OCI-LY7 (cell line): ENCODE results near the gene DDX25. TPM values are rescaled to one million over a fixed set of nuclear protein-coding genes. Genes with fewer than 3 reads are reported as not detected.

Experiments
- BruUV-seq: library from RNA; stranded (reverse); fragments of 400-500 nt; replicated peaks from 2 replicates; lab custom pipeline; 2021; lab: Mats Ljungman, UMichigan
- CTCF ChIA-PET: fragments of 300-600 bp; sonication (Branson Sonifier 250); formaldehyde crosslinking; loops from one replicate; lab custom pipeline; 2022; ENCODE audit warnings: antibody characterized with exemption; ENCODE audit not compliant: unreplicated experiment; lab: Charles Lee
- POLR2A ChIA-PET: fragments of 300-600 bp; sonication (Branson Sonifier 250); formaldehyde crosslinking; loops from one replicate; lab custom pipeline; 2022; ENCODE audit warnings: antibody characterized with exemption; lab: Charles Lee
- DNase-seq: peaks from one replicate; pipeline ENCODE4 v3.0.0-alpha.2; 2015; ENCODE audit warnings: low spot score
- H2AFZ ChIP-seq: fragments of 200-600 bp; sonication (generic), shearing (Covaris generic); 2 replicates; pipeline ENCODE4 v1.6.1; 2014; ENCODE audit warnings: mild to moderate bottlenecking, antibody characterized with exemption, low read length, moderate library complexity
- H3K27ac ChIP-seq: fragments of 200-600 bp; sonication (generic); 2 replicates; pipeline ENCODE4 v1.5.1; 2014; ENCODE audit warnings: mixed run types, low read depth, mild to moderate bottlenecking, moderate library complexity, low read length, inconsistent platforms; ENCODE audit not compliant: poor library complexity, severe bottlenecking
- H3K36me3 ChIP-seq: fragments of 200-600 bp; sonication (generic); 2 replicates; pipeline ENCODE4 v1.6.1; 2014; ENCODE audit warnings: mild to moderate bottlenecking, antibody characterized with exemption, low read length, moderate library complexity, mixed read lengths; ENCODE audit not compliant: insufficient read depth
- H3K4me1 ChIP-seq: fragments of 200-600 bp; sonication (generic); 2 replicates; pipeline ENCODE4 v1.5.1; 2014; ENCODE audit warnings: mild to moderate bottlenecking, low read length; ENCODE audit not compliant: insufficient read depth, poor library complexity, severe bottlenecking
- H3K4me2 ChIP-seq: fragments of 200-600 bp; sonication (generic); 2 replicates; pipeline ENCODE4 v1.6.1; 2014; ENCODE audit warnings: mild to moderate bottlenecking, low read length
- H3K4me3 ChIP-seq: fragments of 200-600 bp; sonication (generic); 2 replicates; pipeline ENCODE4 v1.5.1; 2014; ENCODE audit warnings: mild to moderate bottlenecking, low read depth, low read length; ENCODE audit not compliant: poor library complexity, severe bottlenecking
- H3K79me2 ChIP-seq: fragments of 200-600 bp; sonication (generic); 2 replicates; pipeline ENCODE4 v1.6.1; 2016; ENCODE audit warnings: low read depth, mild to moderate bottlenecking, low read length, moderate library complexity, mixed read lengths; ENCODE audit not compliant: insufficient read depth
- H3K9me2 ChIP-seq: fragments of 200-600 bp; sonication (generic); 2 replicates; pipeline ENCODE4 v1.6.1; 2016; ENCODE audit warnings: mild to moderate bottlenecking, low read length, mixed read lengths; ENCODE audit not compliant: insufficient read depth
- H3K9me3 ChIP-seq: fragments of 200-600 bp; sonication (generic); 2 replicates; pipeline ENCODE4 v1.6.1; 2014; ENCODE audit warnings: mild to moderate bottlenecking, mixed run types, low read length, mixed read lengths
- H4K20me1 ChIP-seq: fragments of 200-600 bp; sonication (generic); 2 replicates; pipeline ENCODE4 v1.6.1; 2014; ENCODE audit warnings: mild to moderate bottlenecking, antibody characterized with exemption, low read length, moderate library complexity, mixed read lengths; ENCODE audit not compliant: insufficient read depth
- EZH2phosphoT487 ChIP-seq: fragments of 200-600 bp; sonication (generic); IDR thresholded peaks from 2 replicates; pipeline ENCODE4 v1.6.1; 2018; ENCODE audit warnings: low read depth, borderline replicate concordance, mild to moderate bottlenecking, mixed run types, antibody characterized with exemption, low read length, moderate library complexity, mixed read lengths
- intact Hi-C: fragments of 100-400 bp; cut with micrococcal nuclease; formaldehyde crosslinking; loops from one replicate; pipeline ENCODE4 v1.10.0; 2022; ENCODE audit not compliant: unreplicated experiment
- total RNA-seq, 2 experiments: library from RNA; depleted of rRNA in 1 of 2; stranded (reverse); fragments of >200 nt in 1 of 2; shearing (Covaris generic) in 1 of 2; gene quantifications; 2 replicates each; pipeline ENCODE4 v1.2.3, GENCODE V29; 2014 to 2022
- TF ChIP-seq, protein P1 (sequence below): fragments of 200-600 bp; sonication (generic); conservative IDR thresholded peaks from 2 replicates; pipeline ENCODE4 v1.5.1; 2014; ENCODE audit warnings: mild to moderate bottlenecking, antibody characterized with exemption, low read length, moderate library complexity, mixed read lengths

The DDX25 gene
- total RNA-seq, 2 experiments from 2014 or later = 0.13 TPM; not detected in 1

DNA sequence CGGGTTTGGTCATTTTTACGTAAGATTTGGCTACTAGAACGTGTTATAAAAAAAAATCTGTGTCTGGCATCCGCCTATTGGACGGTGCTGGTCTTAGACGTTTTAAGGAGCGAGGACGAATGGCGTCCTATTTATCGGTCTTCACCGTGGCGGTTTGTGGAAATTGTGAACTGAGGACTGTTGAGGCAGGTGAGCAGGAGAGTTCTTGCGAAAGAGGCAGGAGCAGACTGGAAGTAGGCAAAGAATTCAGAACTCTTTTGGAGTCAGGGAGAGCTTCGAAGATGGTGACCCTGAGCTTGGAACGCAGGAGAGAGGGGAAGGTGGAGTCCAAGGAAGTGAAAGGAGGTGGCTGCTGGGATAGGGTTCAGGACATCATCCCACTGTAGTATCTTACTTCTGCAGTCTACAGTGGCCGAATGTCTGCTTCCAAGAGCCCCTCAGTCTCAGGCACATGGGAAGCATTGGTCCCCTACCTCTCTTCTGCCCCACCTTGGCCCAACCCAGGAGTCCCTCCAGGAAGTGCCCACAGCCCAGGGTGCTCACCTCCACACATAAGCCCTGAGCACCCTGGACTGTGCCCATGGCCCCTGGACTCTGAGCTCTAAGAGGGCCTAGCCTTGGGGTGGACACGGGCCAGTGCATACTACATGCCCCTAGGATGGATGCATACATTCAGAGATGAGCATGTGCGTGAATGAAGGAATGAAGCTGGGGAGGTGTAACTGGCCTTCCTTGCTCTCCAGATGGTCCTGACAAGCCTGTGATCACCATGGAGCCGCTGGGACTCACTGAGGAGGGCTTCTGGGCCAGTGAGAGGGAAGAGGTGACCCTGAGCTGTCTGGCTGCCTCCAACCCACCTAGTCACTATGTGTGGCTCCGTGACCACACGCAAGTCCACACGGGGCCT is 45.2 kb downstream of the DDX25 start:
- TF ChIP-seq, protein P1, sequence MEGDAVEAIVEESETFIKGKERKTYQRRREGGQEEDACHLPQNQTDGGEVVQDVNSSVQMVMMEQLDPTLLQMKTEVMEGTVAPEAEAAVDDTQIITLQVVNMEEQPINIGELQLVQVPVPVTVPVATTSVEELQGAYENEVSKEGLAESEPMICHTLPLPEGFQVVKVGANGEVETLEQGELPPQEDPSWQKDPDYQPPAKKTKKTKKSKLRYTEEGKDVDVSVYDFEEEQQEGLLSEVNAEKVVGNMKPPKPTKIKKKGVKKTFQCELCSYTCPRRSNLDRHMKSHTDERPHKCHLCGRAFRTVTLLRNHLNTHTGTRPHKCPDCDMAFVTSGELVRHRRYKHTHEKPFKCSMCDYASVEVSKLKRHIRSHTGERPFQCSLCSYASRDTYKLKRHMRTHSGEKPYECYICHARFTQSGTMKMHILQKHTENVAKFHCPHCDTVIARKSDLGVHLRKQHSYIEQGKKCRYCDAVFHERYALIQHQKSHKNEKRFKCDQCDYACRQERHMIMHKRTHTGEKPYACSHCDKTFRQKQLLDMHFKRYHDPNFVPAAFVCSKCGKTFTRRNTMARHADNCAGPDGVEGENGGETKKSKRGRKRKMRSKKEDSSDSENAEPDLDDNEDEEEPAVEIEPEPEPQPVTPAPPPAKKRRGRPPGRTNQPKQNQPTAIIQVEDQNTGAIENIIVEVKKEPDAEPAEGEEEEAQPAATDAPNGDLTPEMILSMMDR = no peak
- TF ChIP-seq EZH2phosphoT487 = no peak
- Histone ChIP-seq H3K36me3 (no peaks in the 10 kb centered on the region), H2AFZ (no peak overlapping the region), H3K9me2 (no peaks in the 10 kb centered on the region), H4K20me1 (no peaks in the 10 kb centered on the region), H3K27ac (no peak overlapping the region), H3K4me1 (no peaks in the 10 kb centered on the region), H3K79me2 (no peaks in the 10 kb centered on the region), H3K4me2 (no peak overlapping the region), H3K9me3 (no peaks in the 10 kb centered on the region), H3K4me3 (no peak overlapping the region)
- DNase-seq = no peak
- BruUV-seq = no TSS peak
- ChIA-PET CTCF (interaction anchor here (0.5 kb wide), 1 partner anchor 1170 kb away, joined by 3 read pairs; no protein-coding TSS in a partner anchor), POLR2A (interaction anchor here (0.6 kb wide), 1 partner anchor 191 kb away, joined by 3 read pairs; no protein-coding TSS in a partner anchor)
- intact Hi-C loops = no loop called here

DNA sequence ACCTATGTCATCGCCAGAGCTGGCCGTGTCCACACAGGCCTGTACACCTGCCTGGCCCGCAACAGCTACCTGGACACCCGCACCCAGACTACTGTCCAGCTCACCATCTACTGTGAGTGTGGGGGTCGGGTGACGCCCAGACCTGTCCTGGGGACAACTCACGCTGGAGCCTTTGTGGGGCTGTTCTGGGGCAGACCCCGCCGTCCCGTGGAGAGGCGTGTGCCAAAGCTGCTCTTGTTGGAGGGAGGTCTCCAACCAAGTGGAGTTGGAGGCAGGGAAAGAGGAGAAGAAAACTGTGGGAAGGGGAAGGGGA is 45.8 kb downstream of the DDX25 start:
- intact Hi-C loops = no loop called here
- ChIA-PET POLR2A (interaction anchor here (0.6 kb wide), 1 partner anchor 190 kb away, joined by 3 read pairs; no protein-coding TSS in a partner anchor), CTCF (no interaction called here)
- TF ChIP-seq, protein P1 = no peak
- no peak for TF ChIP-seq EZH2phosphoT487
- Histone ChIP-seq H2AFZ (no peak overlapping the region), H3K79me2 (no peaks in the 10 kb centered on the region), H3K27ac (no peak overlapping the region), H4K20me1 (no peaks in the 10 kb centered on the region), H3K4me1 (no peaks in the 10 kb centered on the region), H3K4me3 (no peak overlapping the region), H3K9me3 (no peaks in the 10 kb centered on the region), H3K36me3 (no peaks in the 10 kb centered on the region), H3K4me2 (no peak overlapping the region), H3K9me2 (no peaks in the 10 kb centered on the region)
- no TSS peak for BruUV-seq
- no peak for DNase-seq
